GM08714 (cell line): ENCODE data around the gene SGCA.
A peak's percentile ranks its signal among the peaks of the same experiment; 100 is the strongest.

ENCODE experiments used
- H3K4me3 ChIP-seq: fragments of 200-500 bp; sonication (Bioruptor generic); 2 replicates; pipeline ENCODE4 v1.5.1; 2014; ENCODE audit warnings: mild to moderate bottlenecking, low read length, inconsistent platforms
- ZNF274 ChIP-seq: IDR thresholded peaks from 2 replicates; pipeline ENCODE4 v1.6.1; 2012; ENCODE audit warnings: mild to moderate bottlenecking, low read depth, low read length

SGCA gene

GRCh38 chr17:50139950-50140885 lies 25.6 kb upstream of the SGCA start:
- H3K4me3 ChIP-seq, result no peak overlapping the region

GRCh38 chr17:50141026-50141744 lies 24.6 kb upstream of the SGCA start:
- TF ChIP-seq ZNF274, result no peak
- no peak overlapping the region for H3K4me3 ChIP-seq

More at GRCh38 chr17:50139950-50140885, 25.6 kb upstream of the SGCA start:
- no peak for TF ChIP-seq ZNF274

DNA sequence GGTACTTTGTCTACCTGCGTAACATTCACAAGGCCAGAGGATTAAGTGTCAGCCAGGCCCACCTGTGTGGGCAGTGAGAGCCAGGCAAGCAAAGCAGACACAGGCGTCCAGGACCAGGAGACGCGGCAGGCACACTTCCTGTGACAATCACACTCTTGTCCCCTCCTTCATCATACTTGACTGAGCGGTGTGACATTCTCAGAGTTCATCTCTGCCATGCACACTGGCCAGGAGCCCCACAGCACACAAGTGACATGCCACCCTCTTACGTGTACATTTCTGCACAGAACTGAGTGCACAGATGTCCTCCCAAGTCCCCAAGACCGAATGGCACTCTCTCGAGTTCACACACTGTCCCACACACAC lies 24.1 kb upstream of the SGCA start:
- TF ChIP-seq ZNF274, result no peak
- no peak overlapping the region for H3K4me3 ChIP-seq

DNA sequence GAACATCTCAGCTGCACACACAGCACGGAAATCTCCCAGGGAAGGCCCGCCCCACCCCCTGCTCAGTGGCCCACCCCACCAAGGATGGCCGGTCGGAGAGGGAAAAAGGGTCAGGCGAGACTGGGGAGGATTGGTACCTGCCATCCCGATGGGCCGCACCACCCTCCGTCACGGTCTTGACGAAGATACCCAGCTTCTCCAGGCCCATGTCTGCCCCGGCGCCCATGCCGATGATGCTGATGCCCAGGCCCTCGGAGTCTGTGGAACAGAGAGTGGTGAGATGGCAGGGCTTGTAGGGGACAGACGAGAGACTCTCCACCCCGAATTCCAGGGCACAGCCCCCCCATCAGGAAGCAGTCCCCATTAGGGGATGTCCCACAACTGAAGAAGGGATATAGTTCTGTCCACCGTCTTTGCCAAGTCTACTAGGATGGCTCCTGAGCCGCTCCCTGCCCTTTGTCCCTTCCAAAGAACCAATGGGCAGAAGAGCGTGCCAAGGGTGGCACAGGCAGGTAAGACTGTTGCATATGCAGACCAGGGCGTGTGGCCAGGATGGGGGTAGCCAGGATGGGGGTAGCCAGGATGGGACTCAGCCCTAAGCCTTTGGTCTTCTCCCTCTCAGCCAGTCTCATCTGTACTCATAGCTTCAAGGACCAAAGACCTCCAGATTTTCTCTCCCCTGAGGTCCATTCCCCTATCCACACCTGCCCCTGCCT lies 22.2 kb upstream of the SGCA start:
- TF ChIP-seq ZNF274, result no peak
- H3K4me3 ChIP-seq, result no peak overlapping the region

DNA sequence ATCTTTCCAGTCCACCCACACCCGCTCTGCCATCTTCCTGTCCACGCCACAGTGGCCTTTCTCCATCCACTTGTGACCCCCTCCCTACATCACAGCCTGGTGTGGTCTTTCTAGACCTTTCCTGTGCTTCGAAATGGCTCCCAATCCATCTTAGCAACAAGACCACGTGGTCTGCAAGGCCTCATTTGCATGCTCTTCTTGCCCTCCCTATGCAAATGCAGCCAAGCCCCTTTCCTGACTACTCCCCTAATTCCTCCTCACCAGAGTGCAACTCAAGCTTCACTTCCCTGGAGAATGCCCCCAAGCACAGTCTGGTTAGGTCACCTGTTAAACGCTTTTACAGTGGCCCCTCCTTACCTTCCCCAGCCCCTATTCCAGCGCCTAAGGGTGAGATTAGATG lies 21.4 kb upstream of the SGCA start:
- no peak for TF ChIP-seq ZNF274
- no peak overlapping the region for H3K4me3 ChIP-seq

DNA sequence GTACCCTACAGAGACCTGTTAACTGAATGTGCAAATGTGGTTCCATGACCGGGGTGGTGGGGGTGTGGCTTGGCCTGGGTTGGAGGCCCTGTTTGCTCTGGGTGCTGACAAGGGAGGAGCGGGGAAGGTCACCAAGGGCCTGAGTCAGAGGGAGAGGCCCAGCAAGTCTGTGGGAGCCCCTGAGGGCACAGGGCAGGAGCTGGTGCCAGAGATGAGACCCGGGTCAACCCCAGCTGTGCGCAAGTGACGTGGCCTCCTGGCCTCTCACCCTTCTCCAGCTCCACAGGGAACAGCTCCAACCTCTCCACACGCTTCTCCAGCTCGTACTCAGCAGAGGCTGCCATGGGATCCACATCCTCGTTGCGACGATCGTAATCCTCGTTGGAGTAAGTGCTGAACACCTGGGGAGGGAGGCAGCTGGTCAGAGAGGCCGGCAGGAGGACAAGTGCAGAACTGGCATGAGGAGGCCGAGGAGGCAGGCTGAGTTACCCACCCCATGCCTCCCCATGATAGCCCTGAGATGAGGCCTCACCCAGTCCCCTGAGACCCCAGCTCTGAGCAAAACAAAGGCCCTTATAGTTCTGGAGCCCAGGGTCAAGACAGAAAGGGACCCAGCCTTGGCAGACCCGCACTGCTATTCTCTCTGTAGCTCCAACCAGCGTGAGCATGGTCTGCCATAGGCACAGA lies 20.8 kb upstream of the SGCA start:
- TF ChIP-seq ZNF274, result no peak
- no peak overlapping the region for H3K4me3 ChIP-seq

DNA sequence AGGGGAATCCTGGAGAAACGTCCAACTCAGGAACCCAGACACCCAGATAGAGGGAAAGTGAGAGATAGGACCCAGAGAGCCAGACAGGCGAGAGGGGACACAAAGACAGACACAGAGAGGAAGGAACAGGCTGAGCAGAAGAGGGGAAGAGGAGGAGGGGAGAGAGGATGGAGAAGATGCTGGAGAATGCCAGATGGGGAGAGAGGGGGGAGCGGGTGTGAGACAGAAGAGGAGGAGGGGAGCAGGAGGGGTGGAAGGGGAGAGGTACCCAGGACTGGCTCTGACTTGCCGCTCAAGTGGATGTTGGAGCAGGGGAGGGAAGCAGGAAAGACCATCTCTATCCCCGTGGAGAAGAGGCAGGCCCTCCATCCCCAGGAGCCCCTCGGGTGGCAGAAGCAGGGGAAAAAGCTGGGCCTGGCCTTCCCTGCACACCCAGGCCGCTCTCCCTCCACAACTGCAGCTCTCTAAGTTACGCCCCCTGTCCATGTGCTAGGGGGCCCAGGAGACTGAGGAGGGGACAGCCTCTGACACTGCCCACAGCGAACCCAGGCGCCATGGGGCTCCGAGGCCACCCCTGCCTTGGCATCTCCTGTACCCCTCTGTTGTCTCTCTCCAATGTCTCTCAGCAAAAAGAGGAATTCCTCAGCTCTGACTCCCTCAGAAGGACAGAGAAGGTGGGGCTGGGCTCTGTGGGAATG lies 20.1 kb upstream of the SGCA start:
- TF ChIP-seq ZNF274, result no peak
- no peak overlapping the region; the same call in 1 of the 2 replicates for H3K4me3 ChIP-seq

GRCh38 chr17:50146230-50146926 lies 19.4 kb upstream of the SGCA start:
- no peak for TF ChIP-seq ZNF274
- peak overlapping the region; percentile 90; the same call in 1 of the 2 replicates for H3K4me3 ChIP-seq

- H3K4me3 ChIP-seq, result peak overlapping the region; percentile 90
- no peak for TF ChIP-seq ZNF274
Observed at GRCh38 chr17:50146927-50147665, 18.7 kb upstream of the SGCA start.

GRCh38 chr17:50147841-50148225 lies 18.0 kb upstream of the SGCA start:
- no peak for TF ChIP-seq ZNF274
- H3K4me3 ChIP-seq, result peak overlapping the region; percentile 90

- H3K4me3 ChIP-seq, result peak overlapping the region; percentile 90
- no peak for TF ChIP-seq ZNF274
Observed at GRCh38 chr17:50148226-50149090, 17.3 kb upstream of the SGCA start.
